Measurements from ENCODE around the gene ERG28. TPM values are rescaled to one million over a fixed set of nuclear protein-coding genes. Genes with fewer than 3 reads are reported as not detected.

Gene ERG28
- total and polyA plus RNA-seq, 2 of the 13 experiments (the other 11 are each of a cell fraction or from before 2014, with no cell fraction given) = 27.3 to 32.3 TPM

- TF ChIP-seq ARID4A (CRISPR knock-in tag; IDR thresholded peaks at IDR 0.05; ENCODE audit: borderline replicate concordance) = peak; percentile 75; the same call in 1 of the 2 replicates
- TF ChIP-seq IRX3 (CRISPR knock-in tag; IDR thresholded peaks at IDR 0.05; ENCODE audit: borderline replicate concordance, low read depth) = no peak
- peak; percentile 70 for TF ChIP-seq XRCC5 (optimal IDR thresholded peaks at IDR 0.05; ENCODE audit: low read length)
- TF ChIP-seq ZNF280B (CRISPR knock-in tag; IDR thresholded peaks at IDR 0.05; ENCODE audit: borderline replicate concordance) = peak; percentile 27; the same call in 1 of the 2 replicates
- peak; percentile 54; the same call in 1 of the 2 replicates for TF ChIP-seq ELF1 (CRISPR knock-in tag; IDR thresholded peaks at IDR 0.05)
- 0 out of 2 replicates have a peak, but pooled peaks have one; percentile 56 for TF ChIP-seq NRL (CRISPR knock-in tag; IDR thresholded peaks at IDR 0.05; ENCODE audit: borderline replicate concordance)
- peak; percentile 98 for TF ChIP-seq FOXA3 (CRISPR knock-in tag; IDR thresholded peaks at IDR 0.05)
- TF ChIP-seq CREB3 (CRISPR knock-in tag; IDR thresholded peaks at IDR 0.05) = no peak
- peak; percentile 97 for TF ChIP-seq ZNF710 (CRISPR knock-in tag; IDR thresholded peaks at IDR 0.05; ENCODE audit: borderline replicate concordance)
- TF ChIP-seq PRDM15 (CRISPR knock-in tag; IDR thresholded peaks at IDR 0.05) = no peak
- no peak for TF ChIP-seq ZNF674 (CRISPR knock-in tag; IDR thresholded peaks at IDR 0.05; ENCODE audit: low read depth)
- TF ChIP-seq ZNF768 (CRISPR knock-in tag; IDR thresholded peaks at IDR 0.05) = no peak
- no peak for TF ChIP-seq ZNF251 (CRISPR knock-in tag; IDR thresholded peaks at IDR 0.05)
- TF ChIP-seq ETV5 (CRISPR knock-in tag; IDR thresholded peaks at IDR 0.05; ENCODE audit: borderline replicate concordance) = peak; percentile 77; the same call in 1 of the 2 replicates
These were observed 12.4 kb downstream of the ERG28 start (continued) for GRCh38 chr14:75648066-75648838.

Data from HepG2 (cell line).